HG02840 (cell line): Measurements from ENCODE around the gene ARFGEF2.
"Not testable (repeated sequence)": the region's sequence is repeated elsewhere in the genome, so short reads cannot be mapped to it uniquely, and the experiment has no call there.

Source experiments
- ATAC-seq: cut with Tn5 transposase; IDR thresholded peaks from one replicate; pipeline ENCODE4 v1.9.1; 2021; ENCODE audit warnings: mild to moderate bottlenecking, moderate library complexity, moderate number of reproducible peaks; ENCODE audit not compliant: unreplicated experiment, low FRiP score

ARFGEF2 gene

GRCh38 chr20:48984575-48985219, 63.2 kb downstream of the ARFGEF2 start:
- ATAC-seq = no peak

DNA sequence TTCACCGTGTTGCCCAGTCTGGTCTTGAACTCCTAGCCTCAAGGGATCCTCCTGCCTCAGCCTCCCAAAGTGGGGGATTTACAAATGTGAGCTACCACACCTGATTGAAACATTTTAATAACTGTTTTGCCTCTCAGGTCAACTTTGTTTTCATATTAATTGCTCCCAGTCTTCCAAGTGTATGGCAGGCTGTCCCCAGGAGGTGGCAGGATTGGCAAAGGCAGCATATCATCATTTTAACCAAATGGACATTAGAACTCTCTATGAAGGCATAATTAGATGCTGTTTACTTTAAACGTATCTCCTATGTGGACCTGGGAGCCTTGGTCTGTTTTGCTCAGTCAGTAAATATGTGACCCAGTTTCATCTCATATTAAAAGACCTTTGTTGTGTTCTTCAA, 65.4 kb downstream of the ARFGEF2 start:
- no peak for ATAC-seq

GRCh38 chr20:48990467-48990866, 69.0 kb downstream of the ARFGEF2 start:
- no peak for ATAC-seq

- no peak for ATAC-seq
Measured at GRCh38 chr20:48995589-48995988, 74.1 kb downstream of the ARFGEF2 start.

DNA sequence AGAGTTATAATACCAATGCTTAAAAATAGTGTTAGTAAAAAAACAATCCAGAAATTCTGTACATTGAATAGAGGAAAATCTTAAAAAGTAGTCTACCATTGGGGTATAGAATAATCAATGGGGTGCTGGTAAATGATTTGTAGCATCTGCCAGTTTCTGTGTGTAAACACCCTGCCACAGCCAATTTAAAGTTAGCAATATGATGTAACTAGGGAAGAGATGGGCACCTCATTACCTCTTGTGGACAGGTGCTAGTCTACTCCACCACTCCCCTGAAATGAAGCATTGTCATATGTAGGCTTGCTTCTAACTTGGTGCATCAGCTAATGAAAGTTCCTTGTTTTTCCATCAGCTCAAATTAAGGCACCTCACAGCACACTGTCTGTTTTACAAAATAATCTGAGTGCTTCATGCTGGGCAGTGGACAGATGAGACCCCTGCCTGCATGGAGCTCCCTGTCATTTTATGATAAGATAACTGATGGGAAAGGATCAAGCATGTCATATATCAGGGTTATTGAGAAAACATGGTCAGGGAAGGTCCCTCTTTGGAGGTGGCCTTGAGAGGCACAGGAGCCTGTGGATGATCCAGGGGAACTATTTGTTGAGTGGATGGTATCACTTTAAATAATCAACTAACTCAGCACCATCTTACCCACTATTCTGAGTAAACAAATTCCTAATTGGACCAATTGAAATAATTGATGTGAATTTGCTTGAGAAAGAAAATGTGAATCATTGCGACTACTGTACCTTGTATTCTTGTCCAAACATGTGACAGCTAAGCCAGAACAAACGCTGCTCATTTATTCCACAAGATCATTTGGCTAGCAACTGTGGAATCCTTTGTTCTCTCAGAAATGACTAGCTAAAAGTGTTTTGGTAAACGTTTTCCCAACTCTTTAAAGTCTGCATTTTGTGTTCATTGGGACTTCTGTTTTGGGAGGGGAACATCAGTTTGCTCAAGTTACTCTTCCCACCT, 78.7 kb downstream of the ARFGEF2 start:
- ATAC-seq = no peak

- ATAC-seq = no peak
Measured at GRCh38 chr20:49001741-49002140, 80.2 kb downstream of the ARFGEF2 start.

- ATAC-seq = no peak
Measured at GRCh38 chr20:49006446-49006980, 85.0 kb downstream of the ARFGEF2 start.

DNA sequence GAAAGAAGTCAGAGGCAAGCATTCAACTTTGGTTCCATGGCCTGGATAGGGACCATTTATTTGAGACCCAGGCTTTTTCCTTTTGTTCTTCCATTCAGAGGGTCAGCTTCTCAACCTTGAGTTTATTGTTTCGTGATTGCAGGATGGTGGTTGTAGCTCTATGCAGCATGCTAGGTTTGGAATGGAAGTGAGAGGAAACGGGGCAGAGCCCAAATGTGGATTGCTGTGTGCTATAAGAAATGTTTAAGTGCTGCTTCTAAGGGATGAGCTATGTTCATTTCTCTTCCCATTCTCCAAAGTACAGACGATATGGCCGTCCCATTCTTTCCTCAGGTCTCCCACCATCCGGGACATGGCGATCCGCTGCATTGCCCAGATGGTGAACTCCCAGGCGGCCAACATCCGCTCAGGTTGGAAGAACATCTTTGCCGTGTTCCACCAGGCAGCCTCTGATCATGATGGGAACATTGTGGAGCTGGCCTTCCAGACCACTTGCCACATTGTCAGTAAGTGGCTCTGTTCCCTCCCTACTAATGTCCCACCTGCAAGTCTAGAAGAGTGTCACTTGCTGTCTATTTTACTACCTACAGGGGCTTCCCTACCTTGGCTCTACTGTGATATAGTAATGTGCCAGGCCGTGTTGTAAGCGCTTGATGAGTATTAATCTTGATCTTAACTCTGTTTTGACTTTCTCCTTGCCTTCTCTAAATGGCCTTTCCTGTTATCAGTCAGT, 88.6 kb downstream of the ARFGEF2 start:
- ATAC-seq = no peak

DNA sequence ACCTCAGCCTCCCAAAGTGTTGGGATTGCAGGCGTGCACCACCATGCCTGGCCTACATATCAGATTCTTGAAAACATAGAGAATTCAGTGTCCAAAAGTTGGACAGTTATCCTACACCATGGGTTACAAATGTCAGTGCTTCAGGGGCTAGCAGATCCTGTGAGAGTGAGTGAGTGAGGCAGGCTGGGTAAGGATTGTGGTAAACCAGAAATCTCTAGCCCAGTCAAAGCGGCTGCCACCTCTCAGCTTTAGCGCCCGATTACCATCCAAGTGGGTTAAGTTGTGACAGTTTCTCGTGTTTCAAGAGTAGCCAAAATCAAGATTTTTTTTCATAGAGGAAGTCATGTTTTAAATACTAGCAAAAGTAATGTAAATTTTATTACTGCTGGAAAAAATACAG, 102.7 kb downstream of the ARFGEF2 start:
- ATAC-seq = no peak

DNA sequence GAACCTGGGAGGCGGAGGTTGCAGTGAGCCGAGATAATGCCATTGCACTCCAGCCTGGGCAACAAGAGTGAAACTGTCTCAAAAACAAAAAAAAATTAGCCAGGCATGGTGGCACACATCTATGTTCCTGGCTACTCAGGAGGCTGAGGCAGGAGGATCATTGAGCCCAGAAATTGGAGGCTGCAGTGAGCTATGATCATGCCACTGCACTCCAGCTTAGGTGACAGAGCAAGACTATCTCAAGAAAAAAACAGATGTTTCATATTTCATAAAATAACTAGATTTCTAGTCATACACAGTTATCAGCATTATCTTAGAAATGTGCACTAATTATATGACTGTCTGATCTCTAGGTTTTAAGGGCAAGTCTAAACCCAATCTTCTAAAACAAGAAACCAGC, 106.7 kb downstream of the ARFGEF2 start:
- not testable (repeated sequence) for ATAC-seq

DNA sequence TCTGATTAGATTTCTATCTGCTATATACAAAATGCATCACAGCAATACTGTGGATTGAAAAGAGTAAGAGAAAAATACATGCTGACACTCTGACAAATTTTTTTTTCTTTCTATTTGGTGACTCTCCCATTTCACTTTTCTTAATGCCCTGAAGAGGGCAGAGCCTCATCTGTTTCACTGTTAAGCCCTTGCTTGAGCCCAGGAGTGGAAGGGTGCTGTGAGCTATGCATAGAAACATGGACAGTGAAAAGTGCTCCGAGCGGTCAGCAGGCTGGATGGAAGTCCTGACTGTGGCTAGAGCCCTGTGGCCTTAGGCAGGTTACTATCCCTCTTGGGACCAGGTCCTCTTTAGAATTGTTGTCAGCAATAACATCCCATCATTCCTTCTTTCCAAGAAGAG, 107.2 kb downstream of the ARFGEF2 start:
- no peak for ATAC-seq

- ATAC-seq = no peak
Measured at GRCh38 chr20:49029203-49029602, 107.7 kb downstream of the ARFGEF2 start.

DNA sequence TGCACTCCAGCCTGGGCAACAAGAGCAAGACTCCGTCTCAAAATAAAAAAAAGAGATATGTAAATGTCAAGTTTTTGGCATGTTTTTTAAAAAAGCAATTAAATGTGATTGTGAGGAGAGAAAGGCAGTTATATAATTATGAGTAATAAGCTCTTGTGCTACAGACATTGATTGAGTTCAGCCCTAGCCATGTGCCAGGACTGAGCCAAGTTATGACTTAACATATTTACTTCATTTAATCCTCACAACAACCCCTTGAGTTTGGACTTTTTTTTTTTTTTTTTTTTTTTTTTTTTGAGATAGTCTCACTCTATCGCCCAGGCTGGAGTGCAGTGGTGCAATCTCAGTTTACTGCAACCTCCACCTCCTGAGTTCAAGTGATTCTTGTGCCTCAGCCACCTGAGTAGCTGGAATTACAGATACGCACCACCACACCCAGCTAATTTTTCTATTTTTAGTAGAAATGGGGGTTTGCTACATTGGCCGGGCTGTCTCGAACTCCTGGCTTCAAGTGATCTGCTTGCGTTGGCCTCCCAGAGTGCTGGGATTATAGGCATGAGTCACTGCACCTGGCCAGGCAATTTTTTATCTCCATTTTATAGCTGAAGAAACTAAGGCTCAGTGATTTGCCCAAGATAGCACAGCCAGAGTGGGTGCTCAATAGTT, 109.6 kb downstream of the ARFGEF2 start:
- ATAC-seq = no peak

DNA sequence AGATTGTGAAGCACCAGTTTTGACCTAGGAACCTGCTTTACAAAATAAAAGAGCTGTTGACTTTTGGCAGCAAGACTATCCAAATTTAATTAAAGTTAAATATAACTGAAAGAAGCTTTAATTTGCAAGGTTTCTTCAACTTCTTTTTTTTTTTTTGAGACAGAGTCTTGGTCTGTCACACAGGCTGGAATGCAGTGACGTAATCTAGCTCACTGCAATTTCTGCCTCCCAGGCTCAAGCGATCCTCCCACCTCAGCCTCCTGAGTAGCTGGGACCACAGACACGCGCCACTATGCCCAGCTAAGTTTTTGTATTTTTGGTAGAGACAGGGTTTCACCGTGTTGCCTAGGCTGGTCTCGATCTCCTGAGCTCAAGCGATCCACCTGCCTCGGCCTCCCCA, 110.9 kb downstream of the ARFGEF2 start:
- ATAC-seq = no peak

DNA sequence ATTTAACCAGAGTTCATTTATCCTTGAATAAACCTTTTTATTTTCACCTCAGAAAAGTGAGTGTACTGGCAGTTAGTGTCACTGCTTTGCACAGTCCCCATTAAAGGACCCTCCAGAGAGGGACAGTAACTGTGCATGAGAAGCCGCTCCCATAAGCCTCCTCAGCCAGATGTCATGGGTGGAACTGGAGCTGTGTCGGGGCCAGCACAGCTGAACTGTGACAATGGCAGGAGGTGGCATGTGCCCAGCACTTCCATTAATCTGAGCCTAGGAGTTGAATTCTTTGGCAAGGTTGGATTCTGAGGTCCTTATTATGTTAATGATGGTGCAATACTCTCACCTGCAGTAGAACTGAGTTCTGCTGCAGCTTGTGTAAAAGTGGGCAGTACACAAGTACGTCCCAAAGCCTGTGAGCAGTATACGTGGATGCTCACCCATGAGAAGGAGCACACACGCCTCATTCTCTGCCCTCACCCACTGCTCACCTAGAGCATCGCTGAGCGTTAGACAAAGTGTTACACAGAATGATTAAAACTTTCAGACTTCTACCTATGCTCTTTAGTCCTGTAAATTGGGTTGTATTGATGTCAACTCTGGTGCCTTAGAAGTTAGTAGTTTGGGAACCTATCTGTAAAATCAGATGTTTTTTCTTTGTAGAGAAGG, 112.7 kb downstream of the ARFGEF2 start:
- ATAC-seq = no peak

DNA sequence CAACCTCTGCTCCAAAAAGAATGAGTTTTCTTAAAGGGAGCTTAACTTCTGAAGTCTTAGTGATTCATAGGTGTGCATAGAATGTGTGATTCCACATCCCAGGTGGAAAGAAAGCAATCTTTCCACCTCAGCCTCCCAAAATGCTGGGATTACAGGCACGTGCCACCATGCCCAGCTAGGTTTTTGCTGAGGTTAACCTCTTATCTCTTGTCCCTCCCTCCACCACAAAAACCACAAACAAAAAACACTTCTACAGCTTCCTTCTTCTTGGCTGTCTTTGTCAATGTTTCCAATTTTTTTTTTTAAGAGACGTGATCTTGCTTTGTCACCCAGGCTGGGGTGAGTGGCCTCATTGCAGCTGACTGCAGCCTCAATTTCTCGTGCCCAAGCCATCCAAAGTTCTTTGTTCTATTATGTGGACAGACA, 116.5 kb downstream of the ARFGEF2 start:
- no peak for ATAC-seq

DNA sequence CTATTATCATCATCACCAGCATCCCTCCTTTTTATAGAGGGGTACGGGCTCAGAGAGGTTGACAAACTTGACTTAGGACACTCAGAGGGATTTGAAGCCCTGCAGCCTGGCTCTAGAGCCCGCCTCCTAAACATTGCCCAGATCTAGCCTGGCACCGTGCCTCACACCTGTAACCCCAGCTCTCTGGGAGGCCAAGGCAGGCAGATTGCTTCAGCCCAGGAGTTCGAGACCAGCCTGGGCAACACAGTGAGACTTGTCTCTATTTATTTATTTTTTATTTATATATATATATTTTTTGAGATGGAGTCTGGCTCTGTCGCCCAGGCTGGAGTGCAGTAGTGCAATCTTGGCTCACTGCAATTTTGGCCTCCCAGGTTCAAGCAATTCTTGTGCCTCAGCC, 118.3 kb downstream of the ARFGEF2 start:
- ATAC-seq = no peak

- ATAC-seq = no peak
Measured at GRCh38 chr20:49043000-49043399, 121.5 kb downstream of the ARFGEF2 start.

DNA sequence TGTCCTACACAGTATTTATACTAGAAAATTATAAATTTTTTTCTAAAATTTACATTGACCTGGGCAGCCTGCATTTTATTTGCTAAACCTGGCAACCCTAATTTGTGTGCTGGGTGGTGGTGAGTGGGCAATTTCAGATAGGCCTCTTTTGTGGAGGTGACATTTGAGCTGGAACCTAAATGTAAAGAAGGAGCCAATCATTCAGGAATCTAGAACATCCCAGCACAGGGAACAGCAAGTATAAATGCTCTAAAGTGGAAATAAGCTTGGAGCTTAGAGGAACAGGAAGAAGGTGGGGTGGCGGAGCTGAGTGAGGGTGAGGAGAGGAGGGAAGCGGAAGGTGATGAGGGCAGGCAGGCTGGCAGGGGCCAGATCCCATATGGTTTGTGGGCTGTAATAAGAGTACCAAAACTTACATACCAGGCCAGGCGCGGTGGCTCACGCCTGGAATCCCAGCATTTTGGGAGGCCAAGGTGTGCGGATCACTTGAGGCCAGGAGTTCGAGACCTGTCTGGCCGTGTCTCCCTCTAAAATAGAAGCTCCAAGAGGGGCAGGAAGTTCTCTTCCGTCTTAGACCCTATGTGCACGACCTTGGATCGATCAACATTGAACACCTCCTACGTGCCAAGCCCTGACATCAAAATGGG, 124.1 kb downstream of the ARFGEF2 start:
- no peak for ATAC-seq
